B cell (primary cell): ENCODE results near the gene LAMB1. TPM values are rescaled to one million over a fixed set of nuclear protein-coding genes. Genes with fewer than 3 reads are reported as not detected.

Experiments
- ATAC-seq: fragments of 200-7000 bp; cut with Tn5 transposase; one replicate; pipeline ENCODE4 v1.10.0; 2021; ENCODE audit warnings: low read depth, mild to moderate bottlenecking, moderate number of reproducible peaks, moderate library complexity
- CTCF ChIA-PET: fragments of 350-600 bp; sonication (Branson Sonifier 250); formaldehyde crosslinking; loops from one replicate; lab custom pipeline; 2021; ENCODE audit warnings: antibody characterized with exemption, inconsistent platforms; lab: Charles Lee
- POLR2A ChIA-PET: fragments of 350-600 bp; sonication (Branson Sonifier 250); formaldehyde crosslinking; loops from one replicate; lab custom pipeline; 2021; ENCODE audit warnings: antibody characterized with exemption; lab: Charles Lee
- DNase-seq: peaks from one replicate; pipeline ENCODE4 v3.0.0; 2013
- H2AFZ ChIP-seq: 2 replicates; pipeline ENCODE4 v1.6.1; 2012; ENCODE audit warnings: mild to moderate bottlenecking, low read depth, low read length; ENCODE audit not compliant: insufficient read depth, poor library complexity, severe bottlenecking
- H3K27ac ChIP-seq, 2 donors: 1 replicate in 1 of 2; 2 replicates in 1 of 2; pipeline ENCODE4 v1.5.1; 2012 to 2013; ENCODE audit warnings: low read length in 2 of 2, mild to moderate bottlenecking in 2 of 2, moderate library complexity in 1 of 2
- H3K27me3 ChIP-seq, 4 experiments: fragments of 200-600 bp in 1 of 4; sonication (generic) in 1 of 4; replicated peaks in 1 of 4; 1 replicate in 2 of 4; 2 replicates in 2 of 4; pipeline versions ENCODE4 v1.6.1 to v1.7.0; 2013 to 2016; ENCODE audit warnings: low read length in 3 of 4, mild to moderate bottlenecking in 2 of 4, mixed read lengths in 1 of 4, moderate library complexity in 1 of 4; ENCODE audit not compliant: insufficient read depth in 4 of 4, control insufficient read depth in 3 of 4; ENCODE audit errors: control extremely low read depth in 1 of 4
- H3K36me3 ChIP-seq, 2 experiments: replicated peaks in 1 of 2; 1 replicate in 1 of 2; 2 replicates in 1 of 2; pipeline versions ENCODE4 v1.6.1 to v1.7.1; 2013; ENCODE audit warnings: low read length in 1 of 2; ENCODE audit not compliant: insufficient read depth in 2 of 2, control insufficient read depth in 1 of 2; ENCODE audit errors: control extremely low read depth in 1 of 2, extremely low read depth in 1 of 2
- H3K4me1 ChIP-seq, 2 donors: fragments of 200-600 bp in 1 of 2; sonication (generic) in 1 of 2; 1 replicate in 1 of 2; 2 replicates in 1 of 2; pipeline versions ENCODE4 v1.5.1 to v1.6.1; 2013 to 2017; ENCODE audit warnings: low read length in 2 of 2; ENCODE audit not compliant: control insufficient read depth in 2 of 2, insufficient read depth in 2 of 2
- H3K4me2 ChIP-seq: replicated peaks from 2 replicates; pipeline ENCODE3; 2012; ENCODE audit warnings: mild to moderate bottlenecking, low read depth, low read length; ENCODE audit not compliant: poor library complexity, severe bottlenecking
- H3K4me3 ChIP-seq, 5 experiments: fragments of 200-600 bp in 1 of 5; sonication (generic) in 1 of 5; 1 replicate in 3 of 5; 2 replicates in 2 of 5; pipeline versions ENCODE4 v1.5.1 to v1.7.0; 2011 to 2016; ENCODE audit warnings: low read length in 4 of 5, mild to moderate bottlenecking in 4 of 5, low read depth in 2 of 5, control low read depth in 1 of 5, moderate library complexity in 1 of 5; ENCODE audit not compliant: insufficient read depth in 1 of 5; ENCODE audit errors: control extremely low read depth in 1 of 5, extremely low read depth in 1 of 5
- H3K79me2 ChIP-seq: fragments of 200-600 bp; sonication (generic); one replicate; pipeline ENCODE4 v1.6.0; 2016; ENCODE audit warnings: low read length; ENCODE audit not compliant: control insufficient read depth, insufficient read depth
- H3K9ac ChIP-seq: fragments of 200-600 bp; sonication (generic); 2 replicates; pipeline ENCODE4 v1.6.1; 2017; ENCODE audit warnings: mild to moderate bottlenecking, low read length, moderate library complexity
- H3K9me3 ChIP-seq, 3 donors: one replicate each; pipeline versions ENCODE4 v1.6.1 to v1.7.1; 2013; ENCODE audit warnings: low read length in 2 of 3; ENCODE audit not compliant: control insufficient read depth in 2 of 3, insufficient read depth in 1 of 3; ENCODE audit errors: control extremely low read depth in 1 of 3
- H4K20me1 ChIP-seq: 2 replicates; pipeline ENCODE4 v1.6.0; 2012; ENCODE audit warnings: mild to moderate bottlenecking, low read length; ENCODE audit not compliant: insufficient read depth, control insufficient read depth, poor library complexity, severe bottlenecking
- H3K27ac Mint-ChIP-seq: one replicate; pipeline ENCODE4 v1.8.0; 2021; ENCODE audit warnings: mixed read lengths
- H3K27me3 Mint-ChIP-seq: one replicate; pipeline ENCODE4 v1.8.0; 2021; ENCODE audit warnings: mixed read lengths
- H3K4me1 Mint-ChIP-seq: one replicate; pipeline ENCODE4 v1.8.0; 2021; ENCODE audit warnings: mixed read lengths
- H3K4me3 Mint-ChIP-seq: one replicate; pipeline ENCODE4 v1.8.0; 2021; ENCODE audit warnings: mixed read lengths
- H3K9me3 Mint-ChIP-seq: one replicate; pipeline ENCODE4 v1.8.0; 2022; ENCODE audit warnings: mixed read lengths; ENCODE audit not compliant: insufficient read depth
- EZH2 ChIP-seq: IDR thresholded peaks from 2 replicates; pipeline ENCODE4 v1.6.1; 2012; ENCODE audit warnings: borderline replicate concordance, low read depth, mild to moderate bottlenecking, moderate library complexity, low read length; ENCODE audit not compliant: insufficient read depth, poor library complexity, severe bottlenecking
- WGBS: methylation state at CpG from one replicate; pipeline ENCODE4 v1.1.5; 2013; ENCODE audit warnings: missing lambda C conversion rate; ENCODE audit not compliant: insufficient coverage; 5-methylcytosine and 5-hydroxymethylcytosine counted together
- intact Hi-C: fragments of 100-400 bp; cut with micrococcal nuclease; formaldehyde crosslinking; loops from one replicate; pipeline ENCODE4 v1.10.0; 2022
- polyA plus RNA-seq: library from polyadenylated mRNA; depleted of rRNA; stranded (reverse); fragments of >200 nt; gene quantifications from 2 replicates; pipeline ENCODE4 v1.2.3, GENCODE V29; 2012
- total RNA-seq, 2 donors: library from RNA; stranded (reverse); fragments of 120-200 nt in 1 of 2; gene quantifications; 1 replicate in 1 of 2; 2 replicates in 1 of 2; pipeline versions ENCODE4 v1.2.3 to v1.2.4, GENCODE V29; 2013 to 2022
- TF ChIP-seq, protein P1 (sequence below): fragments of 200-600 bp; IDR thresholded peaks from one replicate; pipeline ENCODE4 v1.8.0; 2022; ENCODE audit warnings: antibody characterized with exemption, mild to moderate bottlenecking

Gene LAMB1
- total and polyA plus RNA-seq, 2 donors (not counting 1 experiment from before 2014, with no cell fraction given): not detected

DNA sequence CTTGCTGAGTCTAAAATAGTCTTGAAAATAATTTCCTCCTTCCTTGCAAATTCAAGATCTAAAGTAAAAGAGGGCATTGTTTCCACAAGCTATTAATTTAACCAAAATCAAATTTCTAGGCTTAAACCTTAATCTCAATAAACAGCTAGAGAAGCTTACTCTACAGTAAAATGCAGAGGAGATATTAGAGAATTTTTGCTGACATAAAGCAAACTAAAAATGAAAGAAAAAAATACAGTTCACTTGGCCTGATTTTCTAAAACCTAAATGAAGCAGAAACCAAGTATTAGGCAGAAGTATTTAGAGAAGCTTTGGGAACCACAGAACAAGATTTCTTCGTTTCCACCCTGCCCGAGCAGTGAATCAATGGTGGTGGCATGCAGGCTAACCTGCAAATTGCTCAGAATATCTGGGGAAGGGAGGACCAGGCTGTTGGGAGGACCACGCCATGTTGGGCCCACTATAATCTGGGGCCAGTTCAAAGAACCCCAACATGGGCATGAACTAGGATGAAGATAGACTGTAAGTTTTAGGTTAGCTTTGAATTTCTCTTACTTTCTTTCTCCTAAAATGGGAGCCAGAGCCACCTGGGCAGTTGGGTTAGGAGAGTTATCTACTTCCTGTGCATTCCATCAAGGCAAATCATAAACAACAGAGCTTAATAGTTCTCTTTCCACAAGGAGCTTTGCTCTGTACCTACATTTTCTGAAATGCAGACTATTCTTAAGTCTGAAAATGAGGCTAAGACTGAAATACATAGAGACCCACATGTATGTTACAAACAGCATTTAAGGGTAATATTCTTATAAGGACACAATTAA, 4.1 kb downstream of the LAMB1 start:
- ChIA-PET POLR2A (no interaction called here), CTCF (no interaction called here)
- DNase-seq: no peak
- no peak overlapping the region for H3K4me3 Mint-ChIP-seq
- no peak for ATAC-seq
- H3K27me3 Mint-ChIP-seq: peaks cover 60% of the 10 kb centered on the region
- H3K9me3 Mint-ChIP-seq: no peaks in the 10 kb centered on the region
- no peak overlapping the region for H3K9ac ChIP-seq
- H3K4me1 Mint-ChIP-seq: peaks cover 12% of the 10 kb centered on the region
- H2AFZ ChIP-seq: no peak overlapping the region
- peaks cover 0 to 49% (median 26%) of the 10 kb centered on the region in 4 experiments for H3K27me3 ChIP-seq
- H3K27ac ChIP-seq: no peak overlapping the region
- H3K4me2 ChIP-seq: no peak overlapping the region
- peaks cover 0 to 6% (median 0%) of the 10 kb centered on the region in 3 donors for H3K9me3 ChIP-seq
- H3K4me1 ChIP-seq: peaks cover 21 to 28% of the 10 kb centered on the region in 2 donors
- TF ChIP-seq, protein P1, sequence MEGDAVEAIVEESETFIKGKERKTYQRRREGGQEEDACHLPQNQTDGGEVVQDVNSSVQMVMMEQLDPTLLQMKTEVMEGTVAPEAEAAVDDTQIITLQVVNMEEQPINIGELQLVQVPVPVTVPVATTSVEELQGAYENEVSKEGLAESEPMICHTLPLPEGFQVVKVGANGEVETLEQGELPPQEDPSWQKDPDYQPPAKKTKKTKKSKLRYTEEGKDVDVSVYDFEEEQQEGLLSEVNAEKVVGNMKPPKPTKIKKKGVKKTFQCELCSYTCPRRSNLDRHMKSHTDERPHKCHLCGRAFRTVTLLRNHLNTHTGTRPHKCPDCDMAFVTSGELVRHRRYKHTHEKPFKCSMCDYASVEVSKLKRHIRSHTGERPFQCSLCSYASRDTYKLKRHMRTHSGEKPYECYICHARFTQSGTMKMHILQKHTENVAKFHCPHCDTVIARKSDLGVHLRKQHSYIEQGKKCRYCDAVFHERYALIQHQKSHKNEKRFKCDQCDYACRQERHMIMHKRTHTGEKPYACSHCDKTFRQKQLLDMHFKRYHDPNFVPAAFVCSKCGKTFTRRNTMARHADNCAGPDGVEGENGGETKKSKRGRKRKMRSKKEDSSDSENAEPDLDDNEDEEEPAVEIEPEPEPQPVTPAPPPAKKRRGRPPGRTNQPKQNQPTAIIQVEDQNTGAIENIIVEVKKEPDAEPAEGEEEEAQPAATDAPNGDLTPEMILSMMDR: no peak
- TF ChIP-seq EZH2: no peak
- no peak overlapping the region for H3K4me3 ChIP-seq
- no peaks in the 10 kb centered on the region for H4K20me1 ChIP-seq
- no peak overlapping the region for H3K27ac Mint-ChIP-seq
- no peaks in the 10 kb centered on the region for H3K79me2 ChIP-seq
- intact Hi-C loops: no loop called here
- no peaks in the 10 kb centered on the region for H3K36me3 ChIP-seq
- WGBS: 100% methylated on average over 3 of the region's 3 CpGs

DNA sequence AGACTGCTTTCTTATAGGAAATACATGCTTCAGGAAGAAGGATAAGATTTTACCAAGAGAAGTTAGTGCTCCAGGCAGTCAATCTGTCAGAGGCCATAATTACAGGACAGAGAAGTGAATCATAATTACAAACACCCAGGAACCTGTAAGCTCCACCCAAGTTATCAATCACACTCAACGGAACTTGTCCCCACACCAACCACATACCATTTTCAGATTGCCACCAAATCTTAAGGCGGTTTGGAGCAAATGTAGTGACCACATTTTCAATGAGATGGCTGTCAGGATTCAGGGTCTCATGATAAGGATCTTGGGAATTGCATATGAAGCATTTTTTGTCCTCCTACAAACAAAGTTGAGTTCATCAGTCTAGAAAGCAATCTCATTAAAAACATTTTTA, 4.8 kb downstream of the LAMB1 start:
- Mint-ChIP-seq H3K27ac (no peak overlapping the region), H3K9me3 (no peaks in the 10 kb centered on the region), H3K27me3 (peaks cover 62% of the 10 kb centered on the region), H3K4me1 (peaks cover 8% of the 10 kb centered on the region), H3K4me3 (no peak overlapping the region)
- intact Hi-C loops: no loop called here
- no peak overlapping the region for H3K9ac ChIP-seq
- peaks cover 0 to 6% (median 0%) of the 10 kb centered on the region in 3 donors for H3K9me3 ChIP-seq
- H4K20me1 ChIP-seq: no peaks in the 10 kb centered on the region
- H3K4me3 ChIP-seq: no peak overlapping the region
- H3K79me2 ChIP-seq: no peaks in the 10 kb centered on the region
- H3K4me1 ChIP-seq: peaks cover 19 to 21% of the 10 kb centered on the region in 2 donors
- no peak overlapping the region for H3K27ac ChIP-seq
- ATAC-seq (no peak), DNase-seq (no peak)
- peaks cover 0 to 44% (median 23%) of the 10 kb centered on the region in 4 experiments for H3K27me3 ChIP-seq
- no peak overlapping the region for H3K4me2 ChIP-seq
- WGBS: no CpG with 5 or more reads among the region's 2 CpGs
- H2AFZ ChIP-seq: no peak overlapping the region
- TF ChIP-seq, protein P1: no peak
- no peak for TF ChIP-seq EZH2
- no peaks in the 10 kb centered on the region for H3K36me3 ChIP-seq
- CTCF ChIA-PET: no interaction called here
- POLR2A ChIA-PET: no interaction called here
